Naive thymus-derived CD4-positive, alpha-beta T cell (primary cell): ENCODE results near the gene TMEM19. TPM values are rescaled to one million over a fixed set of nuclear protein-coding genes. Genes with fewer than 3 reads are reported as not detected.

Experiments
- ATAC-seq: fragments of 150-1000 bp; cut with Tn5 transposase; 2 replicates; pipeline ENCODE4 v1.10.0; 2021; ENCODE audit warnings: mild to moderate bottlenecking, moderate library complexity
- CTCF ChIA-PET: fragments of 350-600 bp; sonication (Branson Sonifier 250); formaldehyde crosslinking; loops from one replicate; lab custom pipeline; 2021; ENCODE audit warnings: antibody characterized with exemption; lab: Charles Lee
- POLR2A ChIA-PET: fragments of 350-600 bp; sonication (Branson Sonifier 250); formaldehyde crosslinking; loops from one replicate; lab custom pipeline; 2021; ENCODE audit warnings: antibody characterized with exemption, inconsistent platforms; lab: Charles Lee
- DNase-seq, 9 donors: peaks; one replicate each; pipeline versions ENCODE4 v3.0.0 to v3.0.0-alpha.2; 2020 to 2022; ENCODE audit warnings: mixed read lengths in 1 of 9
- H3K27ac ChIP-seq: one replicate; pipeline ENCODE4 v1.7.0; 2013; ENCODE audit warnings: mild to moderate bottlenecking, low read depth, low read length, moderate library complexity
- H3K27me3 ChIP-seq, 2 donors: one replicate each; pipeline ENCODE4 v1.7.0; 2013; ENCODE audit warnings: low read length in 2 of 2, mild to moderate bottlenecking in 2 of 2, moderate library complexity in 2 of 2; ENCODE audit not compliant: control insufficient read depth in 2 of 2, insufficient read depth in 2 of 2
- H3K36me3 ChIP-seq, 3 experiments: 1 replicate in 2 of 3; 2 replicates in 1 of 3; pipeline ENCODE4 v1.7.0; 2013; ENCODE audit warnings: low read length in 3 of 3, mild to moderate bottlenecking in 3 of 3, moderate library complexity in 1 of 3; ENCODE audit not compliant: insufficient read depth in 3 of 3, control insufficient read depth in 2 of 3
- H3K4me1 ChIP-seq, 2 donors: one replicate each; pipeline ENCODE4 v1.7.0; 2013; ENCODE audit warnings: low read length in 2 of 2, mild to moderate bottlenecking in 2 of 2, moderate library complexity in 1 of 2; ENCODE audit not compliant: control insufficient read depth in 2 of 2, insufficient read depth in 2 of 2
- H3K4me3 ChIP-seq: 2 replicates; pipeline ENCODE4 v1.7.0; 2013; ENCODE audit warnings: mild to moderate bottlenecking, low read length
- H3K9me3 ChIP-seq, 3 experiments: 1 replicate in 2 of 3; 2 replicates in 1 of 3; pipeline ENCODE4 v1.7.0; 2013; ENCODE audit warnings: low read length in 3 of 3; ENCODE audit not compliant: control insufficient read depth in 2 of 3
- H3K27ac Mint-ChIP-seq, 9 donors: one replicate each; pipeline ENCODE4 v1.8.0; 2020 to 2022; ENCODE audit warnings: mixed read lengths in 9 of 9, mild to moderate bottlenecking in 8 of 9, moderate library complexity in 5 of 9, inconsistent platforms in 2 of 9
- H3K27me3 Mint-ChIP-seq, 5 donors: one replicate each; pipeline ENCODE4 v1.8.0; 2021 to 2022; ENCODE audit warnings: mixed read lengths in 5 of 5, mild to moderate bottlenecking in 1 of 5
- H3K36me3 Mint-ChIP-seq, 5 donors: one replicate each; pipeline ENCODE4 v1.8.0; 2020 to 2022; ENCODE audit warnings: mixed read lengths in 5 of 5, mild to moderate bottlenecking in 3 of 5, inconsistent platforms in 1 of 5
- H3K4me1 Mint-ChIP-seq, 7 donors: one replicate each; pipeline ENCODE4 v1.8.0; 2020 to 2022; ENCODE audit warnings: mixed read lengths in 7 of 7, mild to moderate bottlenecking in 3 of 7, inconsistent platforms in 1 of 7
- H3K4me3 Mint-ChIP-seq, 10 donors: one replicate each; pipeline ENCODE4 v1.8.0; 2020 to 2022; ENCODE audit warnings: mild to moderate bottlenecking in 10 of 10, mixed read lengths in 10 of 10, moderate library complexity in 6 of 10, inconsistent platforms in 2 of 10
- H3K9me3 Mint-ChIP-seq, 11 donors: one replicate each; pipeline ENCODE4 v1.8.0; 2020 to 2022; ENCODE audit warnings: mixed read lengths in 11 of 11, mild to moderate bottlenecking in 4 of 11, inconsistent platforms in 1 of 11, moderate library complexity in 1 of 11
- intact Hi-C, 2 donors: fragments of 100-400 bp; cut with micrococcal nuclease; formaldehyde crosslinking; loops; one replicate each; pipeline ENCODE4 v1.15.1; 2023
- polyA plus RNA-seq, 2 donors: library from polyadenylated mRNA; unstranded; fragments of 300-500 nt; fragmentation: Illumina TruSeq; gene quantifications; one replicate each; pipeline ENCODE4 v1.2.3, GENCODE V29; 2021
- total RNA-seq, 6 experiments: library from RNA in 5 of 6; stranded (reverse) in 5 of 6; gene quantifications; 1 replicate in 5 of 6; 2 replicates in 1 of 6; pipeline ENCODE4 v1.2.3 and lab custom pipeline; 2021 to 2026

Gene TMEM19
- total and polyA plus RNA-seq, 7 experiments from 2014 or later: 13.9 to 43.0 (median 17.4) TPM

DNA sequence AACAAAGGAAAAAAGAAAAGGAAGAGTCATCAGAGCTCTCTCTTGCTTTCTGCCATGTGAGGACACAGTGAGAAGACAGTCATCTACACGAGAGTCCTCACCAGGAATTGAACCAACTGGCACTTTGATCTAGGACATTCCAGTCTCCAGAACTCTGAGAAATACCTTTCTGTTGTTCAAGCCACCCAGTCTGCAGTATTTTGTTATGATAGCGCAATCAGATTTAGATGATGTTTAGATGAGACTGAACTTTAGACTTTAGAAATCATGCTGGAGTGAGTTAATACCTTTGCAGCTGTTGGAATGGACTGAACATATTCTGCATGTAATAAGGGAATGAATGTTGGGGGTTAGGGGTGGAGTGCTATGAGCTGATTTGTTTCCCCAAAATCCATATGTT, 40.7 kb downstream of the TMEM19 start:
- H3K36me3 Mint-ChIP-seq: no peaks in the 10 kb centered on the region
- Histone ChIP-seq H3K9me3 (no peaks in the 10 kb centered on the region), H3K36me3 (no peaks in the 10 kb centered on the region), H3K4me3 (no peak overlapping the region), H3K4me1 (no peaks in the 10 kb centered on the region), H3K27me3 (no peaks in the 10 kb centered on the region), H3K27ac (no peak overlapping the region)
- ATAC-seq (no peak), DNase-seq (no peak)
- H3K4me3 Mint-ChIP-seq: no peak overlapping the region
- intact Hi-C loops: no loop called here
- no peak overlapping the region for H3K27ac Mint-ChIP-seq
- POLR2A ChIA-PET: no interaction called here
- H3K9me3 Mint-ChIP-seq: no peaks in the 10 kb centered on the region
- H3K4me1 Mint-ChIP-seq: no peaks in the 10 kb centered on the region
- peaks cover 0 to 10% (median 5%) of the 10 kb centered on the region in 5 donors for H3K27me3 Mint-ChIP-seq
- CTCF ChIA-PET: no interaction called here

- Histone ChIP-seq H3K9me3 (no peaks in the 10 kb centered on the region), H3K4me1 (no peaks in the 10 kb centered on the region), H3K27me3 (no peaks in the 10 kb centered on the region), H3K27ac (no peak overlapping the region), H3K36me3 (no peaks in the 10 kb centered on the region), H3K4me3 (no peak overlapping the region)
- no peak for DNase-seq
- no peaks in the 10 kb centered on the region for H3K36me3 Mint-ChIP-seq
- peaks cover 0 to 10% (median 5%) of the 10 kb centered on the region in 5 donors for H3K27me3 Mint-ChIP-seq
- H3K27ac Mint-ChIP-seq: no peak overlapping the region
- H3K4me1 Mint-ChIP-seq: no peaks in the 10 kb centered on the region
- ChIA-PET CTCF (no interaction called here), POLR2A (no interaction called here)
- H3K9me3 Mint-ChIP-seq: no peaks in the 10 kb centered on the region
- intact Hi-C loops: no loop called here
- no peak overlapping the region for H3K4me3 Mint-ChIP-seq
- no peak for ATAC-seq
Measured at GRCh38 chr12:71727958-71728357, 42.1 kb downstream of the TMEM19 start.

- no peak for DNase-seq
- no peak overlapping the region for H3K27ac ChIP-seq
Measured at GRCh38 chr12:71730936-71731335, 45.1 kb downstream of the TMEM19 start.

GRCh38 chr12:71731439-71732356, 45.8 kb downstream of the TMEM19 start:
- ChIA-PET POLR2A (interaction anchor here (1.1 kb wide), 1 partner anchor 20 kb away, joined by 4 read pairs; no protein-coding TSS in a partner anchor), CTCF (interaction anchor here (1.0 kb wide), 1 partner anchor 16 kb away, joined by 4 read pairs; no protein-coding TSS in a partner anchor)
- Mint-ChIP-seq H3K4me1 (no peaks in the 10 kb centered on the region), H3K27me3 (no peaks in the 10 kb centered on the region), H3K27ac (no peak overlapping the region), H3K4me3 (no peak overlapping the region), H3K9me3 (no peaks in the 10 kb centered on the region), H3K36me3 (no peaks in the 10 kb centered on the region)
- intact Hi-C loops: no loop called here
- Histone ChIP-seq H3K4me3 (no peak overlapping the region), H3K9me3 (no peaks in the 10 kb centered on the region), H3K27me3 (no peaks in the 10 kb centered on the region), H3K4me1 (no peaks in the 10 kb centered on the region), H3K27ac (no peak overlapping the region), H3K36me3 (no peaks in the 10 kb centered on the region)
- peak; percentile 46 for ATAC-seq
- no peak for DNase-seq

More at GRCh38 chr12:71730936-71731335, 45.1 kb downstream of the TMEM19 start:
- no peaks in the 10 kb centered on the region for H3K36me3 ChIP-seq
- no peaks in the 10 kb centered on the region for H3K27me3 ChIP-seq
- H3K9me3 ChIP-seq: no peaks in the 10 kb centered on the region
- Mint-ChIP-seq H3K4me1 (no peaks in the 10 kb centered on the region), H3K9me3 (no peaks in the 10 kb centered on the region), H3K4me3 (no peak overlapping the region), H3K27me3 (peaks cover 0 to 5% (median 0%) of the 10 kb centered on the region in 5 donors), H3K36me3 (no peaks in the 10 kb centered on the region), H3K27ac (peak overlapping the region in 1 of 9 donors; percentile 17)
- ChIA-PET CTCF (no interaction called here), POLR2A (interaction anchor here (1.1 kb wide), 1 partner anchor 21 kb away, joined by 4 read pairs; no protein-coding TSS in a partner anchor)
- ATAC-seq: no peak
- intact Hi-C loops: no loop called here
- no peak overlapping the region for H3K4me3 ChIP-seq
- no peaks in the 10 kb centered on the region for H3K4me1 ChIP-seq

DNA sequence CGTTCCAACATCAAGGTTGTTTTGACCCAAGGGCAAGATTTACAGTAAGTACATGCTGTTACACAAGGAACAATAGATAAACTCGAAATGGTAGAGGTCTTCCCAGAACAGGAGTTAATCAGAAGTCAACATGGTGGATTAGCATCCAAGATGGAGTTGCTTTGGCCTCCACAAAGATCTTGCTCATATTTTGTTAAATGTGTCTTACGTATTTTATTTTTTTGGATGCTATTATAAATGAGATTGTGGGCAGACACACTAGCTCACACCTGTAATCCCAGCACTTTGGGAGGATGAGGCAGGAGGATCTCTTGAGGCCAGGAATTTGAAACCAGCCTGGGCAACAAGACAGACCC, 46.5 kb downstream of the TMEM19 start:
- H3K36me3 Mint-ChIP-seq: no peaks in the 10 kb centered on the region
- H3K27ac Mint-ChIP-seq: no peak overlapping the region
- CTCF ChIA-PET: interaction anchor here (1.0 kb wide), 1 partner anchor 15 kb away, joined by 4 read pairs; no protein-coding TSS in a partner anchor
- Histone ChIP-seq H3K27me3 (no peaks in the 10 kb centered on the region), H3K36me3 (no peaks in the 10 kb centered on the region), H3K27ac (no peak overlapping the region), H3K4me1 (no peaks in the 10 kb centered on the region), H3K9me3 (no peaks in the 10 kb centered on the region), H3K4me3 (no peak overlapping the region)
- no peaks in the 10 kb centered on the region for H3K9me3 Mint-ChIP-seq
- H3K27me3 Mint-ChIP-seq: no peaks in the 10 kb centered on the region
- H3K4me3 Mint-ChIP-seq: no peak overlapping the region
- ATAC-seq (no peak), DNase-seq (no peak)
- intact Hi-C loops: no loop called here
- H3K4me1 Mint-ChIP-seq: no peaks in the 10 kb centered on the region
- POLR2A ChIA-PET: no interaction called here

DNA sequence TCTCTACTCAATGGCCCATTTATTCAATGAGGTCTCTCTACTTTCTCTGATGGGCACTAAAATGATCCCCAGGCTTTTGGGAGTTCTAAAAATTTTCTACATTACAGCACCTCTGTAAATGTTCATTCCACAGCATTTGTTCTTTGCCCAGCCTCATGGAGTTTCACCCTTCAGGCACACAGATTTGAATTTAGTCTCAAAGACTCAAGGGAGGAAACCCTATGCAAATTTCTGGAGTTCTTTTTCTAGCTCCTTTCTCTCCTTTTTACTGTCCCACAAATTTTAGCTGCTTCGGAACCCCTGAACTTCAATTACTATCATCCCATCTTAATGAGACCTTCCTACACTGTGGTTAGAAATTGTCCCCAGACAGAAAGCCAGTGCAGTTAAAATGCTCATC, 51.3 kb downstream of the TMEM19 start:
- H3K36me3 ChIP-seq: no peaks in the 10 kb centered on the region
- DNase-seq (no peak), ATAC-seq (no peak)
- POLR2A ChIA-PET: no interaction called here
- H3K4me3 Mint-ChIP-seq: no peak overlapping the region
- no peaks in the 10 kb centered on the region for H3K27me3 ChIP-seq
- no peaks in the 10 kb centered on the region for H3K9me3 Mint-ChIP-seq
- no peak overlapping the region for H3K4me3 ChIP-seq
- peaks cover 0 to 8% (median 0%) of the 10 kb centered on the region in 5 donors for H3K27me3 Mint-ChIP-seq
- no peaks in the 10 kb centered on the region for H3K9me3 ChIP-seq
- no peaks in the 10 kb centered on the region for H3K36me3 Mint-ChIP-seq
- intact Hi-C loops: no loop called here
- H3K27ac ChIP-seq: no peak overlapping the region
- no peak overlapping the region for H3K27ac Mint-ChIP-seq
- CTCF ChIA-PET: interaction anchor here (1.0 kb wide), 1 partner anchor 10 kb away, joined by 3 read pairs; no protein-coding TSS in a partner anchor
- no peaks in the 10 kb centered on the region for H3K4me1 Mint-ChIP-seq
- H3K4me1 ChIP-seq: no peaks in the 10 kb centered on the region
